Measurements from ENCODE around the gene DPP6. TPM values are rescaled to one million over a fixed set of nuclear protein-coding genes. Genes with fewer than 3 reads are reported as not detected.

The DPP6 gene
- total and polyA plus RNA-seq, 8 donors, result 0.29 to 1.2 (median 0.57) TPM

DNA sequence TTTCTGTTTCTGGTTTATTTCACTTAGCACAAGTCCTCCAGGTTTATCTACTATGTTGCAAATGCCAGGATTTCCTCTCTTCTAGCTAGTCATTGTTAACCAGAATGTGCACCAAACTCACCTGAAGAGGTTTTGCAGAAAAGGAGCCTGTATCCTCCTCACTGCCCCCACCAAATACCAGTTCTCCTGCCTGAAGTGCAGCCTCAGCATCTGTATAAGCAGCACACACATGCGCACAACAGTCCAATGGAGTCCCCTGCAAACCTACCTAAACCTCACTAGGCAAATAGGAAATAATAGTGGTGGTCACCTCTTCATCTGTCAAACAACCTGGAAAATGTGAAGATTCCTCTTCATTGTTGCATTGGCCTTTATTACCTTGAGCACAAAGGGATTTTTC, 712.9 kb downstream of the DPP6 start:
- intact Hi-C loops (cut with DNase I), result no loop called here
- DNase-seq, result no peak

DNA sequence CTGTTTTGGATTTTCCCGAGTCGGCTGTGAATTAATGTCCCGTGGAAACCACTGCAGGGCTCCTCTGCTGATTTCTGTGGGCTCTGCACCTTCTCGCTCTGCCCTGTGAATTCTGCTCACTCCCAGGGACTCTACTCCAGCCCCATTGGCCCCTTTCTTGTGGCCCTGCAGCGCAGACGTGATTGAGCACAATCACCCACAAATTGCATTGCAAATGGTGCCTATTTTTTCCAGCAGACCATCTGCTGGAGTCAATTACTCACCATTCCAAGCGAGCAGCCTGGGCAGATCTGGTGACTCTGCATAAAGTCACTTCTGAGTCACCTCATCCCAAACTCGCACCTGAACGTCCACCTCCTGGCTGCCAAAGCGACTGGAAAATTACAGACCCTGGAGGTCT, 714.9 kb downstream of the DPP6 start:
- no peak overlapping the region for H3K4me3 ChIP-seq
- ATAC-seq, result no peak
- intact Hi-C loops (cut with DNase I), result no loop called here
- TF ChIP-seq, protein P1, sequence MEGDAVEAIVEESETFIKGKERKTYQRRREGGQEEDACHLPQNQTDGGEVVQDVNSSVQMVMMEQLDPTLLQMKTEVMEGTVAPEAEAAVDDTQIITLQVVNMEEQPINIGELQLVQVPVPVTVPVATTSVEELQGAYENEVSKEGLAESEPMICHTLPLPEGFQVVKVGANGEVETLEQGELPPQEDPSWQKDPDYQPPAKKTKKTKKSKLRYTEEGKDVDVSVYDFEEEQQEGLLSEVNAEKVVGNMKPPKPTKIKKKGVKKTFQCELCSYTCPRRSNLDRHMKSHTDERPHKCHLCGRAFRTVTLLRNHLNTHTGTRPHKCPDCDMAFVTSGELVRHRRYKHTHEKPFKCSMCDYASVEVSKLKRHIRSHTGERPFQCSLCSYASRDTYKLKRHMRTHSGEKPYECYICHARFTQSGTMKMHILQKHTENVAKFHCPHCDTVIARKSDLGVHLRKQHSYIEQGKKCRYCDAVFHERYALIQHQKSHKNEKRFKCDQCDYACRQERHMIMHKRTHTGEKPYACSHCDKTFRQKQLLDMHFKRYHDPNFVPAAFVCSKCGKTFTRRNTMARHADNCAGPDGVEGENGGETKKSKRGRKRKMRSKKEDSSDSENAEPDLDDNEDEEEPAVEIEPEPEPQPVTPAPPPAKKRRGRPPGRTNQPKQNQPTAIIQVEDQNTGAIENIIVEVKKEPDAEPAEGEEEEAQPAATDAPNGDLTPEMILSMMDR (IDR thresholded peaks at IDR 0.05), result no peak
- peaks cover 0 to 8% of the 10 kb centered on the region in 2 donors for H3K9me3 ChIP-seq
- no peaks in the 10 kb centered on the region for H3K27me3 ChIP-seq
- H3K36me3 ChIP-seq, result no peaks in the 10 kb centered on the region
- H3K4me1 ChIP-seq, result no peaks in the 10 kb centered on the region
- no peak overlapping the region for H3K27ac ChIP-seq
- DNase-seq, result no peak

More for the DNA sequence above, 712.9 kb downstream of the DPP6 start:
- no peaks in the 10 kb centered on the region for H3K27me3 ChIP-seq
- no peak overlapping the region for H3K27ac ChIP-seq
- no peak for ATAC-seq
- H3K4me3 ChIP-seq, result no peak overlapping the region
- no peaks in the 10 kb centered on the region for H3K36me3 ChIP-seq
- TF ChIP-seq, protein P1 (IDR thresholded peaks at IDR 0.05), result no peak
- no peaks in the 10 kb centered on the region for H3K4me1 ChIP-seq
- peaks cover 0 to 4% of the 10 kb centered on the region in 2 donors for H3K9me3 ChIP-seq

DNA sequence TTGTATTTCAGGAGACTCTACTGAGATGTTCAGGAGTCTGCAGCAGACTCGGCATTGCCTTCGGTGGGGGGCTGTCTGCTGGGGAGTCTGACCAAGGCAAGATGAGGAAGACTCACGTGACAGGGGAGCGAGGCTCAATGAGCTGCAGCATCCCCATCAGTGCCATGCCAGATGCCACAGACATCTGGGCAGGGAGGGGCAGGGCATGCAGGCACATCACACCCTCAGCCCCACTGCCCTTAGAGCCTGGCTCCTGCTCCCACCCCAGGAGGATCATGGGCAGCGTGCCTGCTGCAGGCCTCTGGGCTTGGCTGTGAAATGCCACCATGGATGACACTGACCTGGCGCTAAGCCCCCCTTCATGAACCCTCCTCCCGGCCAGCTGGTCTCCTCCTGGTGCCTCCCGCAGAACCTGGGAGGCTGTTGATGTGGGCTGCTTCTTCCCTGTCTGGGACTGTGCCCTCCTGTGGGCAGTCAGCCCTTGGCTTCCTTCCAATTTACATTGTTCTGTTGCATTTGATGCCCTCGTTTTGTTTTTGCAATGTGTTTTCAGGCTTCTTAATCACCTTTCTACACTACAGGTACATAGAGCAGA, 715.7 kb downstream of the DPP6 start:
- Histone ChIP-seq H3K27me3 (no peaks in the 10 kb centered on the region), H3K36me3 (no peaks in the 10 kb centered on the region), H3K4me1 (no peaks in the 10 kb centered on the region), H3K9me3 (peaks cover 0 to 8% of the 10 kb centered on the region in 2 donors), H3K4me3 (no peak overlapping the region), H3K27ac (no peak overlapping the region)
- intact Hi-C loops (cut with DNase I), result no loop called here
- no peak for ATAC-seq
- no peak for DNase-seq
- TF ChIP-seq, protein P1 (IDR thresholded peaks at IDR 0.05), result no peak

DNA sequence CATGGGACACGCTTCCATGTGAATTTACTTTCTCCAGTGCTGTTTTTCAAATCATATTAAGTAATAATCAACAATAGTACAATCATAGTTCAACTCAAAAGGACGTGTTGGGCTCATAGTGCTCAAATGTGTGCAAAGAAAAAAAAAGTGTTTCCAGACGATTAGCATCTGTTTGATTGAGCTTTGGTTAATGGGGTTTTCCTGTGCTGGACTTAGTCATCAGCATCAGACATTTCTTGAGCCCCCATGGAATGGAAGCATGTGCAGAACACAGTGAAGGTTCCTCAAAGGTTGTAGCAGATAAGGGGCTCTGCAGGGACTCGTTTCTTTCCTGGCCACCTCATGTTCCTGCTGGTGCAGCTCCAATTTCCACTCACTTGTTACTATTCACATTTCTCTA, 716.8 kb downstream of the DPP6 start:
- H3K9me3 ChIP-seq, result peaks cover 0 to 8% of the 10 kb centered on the region in 2 donors
- TF ChIP-seq, protein P1 (IDR thresholded peaks at IDR 0.05), result no peak
- ATAC-seq, result no peak
- H3K36me3 ChIP-seq, result no peaks in the 10 kb centered on the region
- H3K27ac ChIP-seq, result no peak overlapping the region
- no peaks in the 10 kb centered on the region for H3K27me3 ChIP-seq
- DNase-seq, result no peak
- H3K4me1 ChIP-seq, result no peaks in the 10 kb centered on the region
- H3K4me3 ChIP-seq, result no peak overlapping the region
- intact Hi-C loops (cut with DNase I), result no loop called here

DNA sequence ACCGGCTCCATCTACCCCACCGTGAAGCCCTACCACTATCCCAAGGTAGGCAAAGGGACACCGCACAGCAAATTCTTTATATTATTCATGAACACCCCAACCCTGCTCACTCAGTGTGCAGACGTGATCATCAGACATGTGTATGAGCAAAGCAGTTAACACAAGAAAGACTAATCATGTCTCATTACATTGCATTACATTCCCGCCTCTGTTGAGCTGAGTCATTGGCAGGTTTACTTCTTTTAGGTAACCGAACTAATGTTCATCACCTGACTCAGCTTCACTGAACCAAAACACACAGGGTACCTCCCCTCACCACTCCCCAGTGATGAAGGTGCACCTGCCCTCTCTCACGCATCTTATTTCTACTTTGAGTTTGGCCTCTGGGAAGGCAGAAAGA, 717.3 kb downstream of the DPP6 start:
- Histone ChIP-seq H3K36me3 (no peaks in the 10 kb centered on the region), H3K4me1 (no peaks in the 10 kb centered on the region), H3K27me3 (no peaks in the 10 kb centered on the region), H3K27ac (no peak overlapping the region), H3K4me3 (no peak overlapping the region), H3K9me3 (peaks cover 0 to 8% of the 10 kb centered on the region in 2 donors)
- intact Hi-C loops (cut with DNase I), result no loop called here
- ATAC-seq, result no peak
- TF ChIP-seq, protein P1 (IDR thresholded peaks at IDR 0.05), result no peak
- no peak for DNase-seq

Data from left lung (tissue), 10 donors.